GM12873 (cell line): Measurements from ENCODE around the gene KIF26A.

ENCODE experiments used
- CTCF ChIP-seq: IDR thresholded peaks from 2 replicates; pipeline ENCODE4 v1.5.1; 2012; ENCODE audit warnings: low read depth, mild to moderate bottlenecking, moderate library complexity, low read length, control low read depth; ENCODE audit not compliant: insufficient read depth; ENCODE audit errors: missing control alignments

Gene KIF26A

GRCh38 chr14:104116756-104117340 is 21.5 kb upstream of the KIF26A start:
- no peak for TF ChIP-seq CTCF

GRCh38 chr14:104117341-104118005 is 20.9 kb upstream of the KIF26A start:
- TF ChIP-seq CTCF, result no peak

DNA sequence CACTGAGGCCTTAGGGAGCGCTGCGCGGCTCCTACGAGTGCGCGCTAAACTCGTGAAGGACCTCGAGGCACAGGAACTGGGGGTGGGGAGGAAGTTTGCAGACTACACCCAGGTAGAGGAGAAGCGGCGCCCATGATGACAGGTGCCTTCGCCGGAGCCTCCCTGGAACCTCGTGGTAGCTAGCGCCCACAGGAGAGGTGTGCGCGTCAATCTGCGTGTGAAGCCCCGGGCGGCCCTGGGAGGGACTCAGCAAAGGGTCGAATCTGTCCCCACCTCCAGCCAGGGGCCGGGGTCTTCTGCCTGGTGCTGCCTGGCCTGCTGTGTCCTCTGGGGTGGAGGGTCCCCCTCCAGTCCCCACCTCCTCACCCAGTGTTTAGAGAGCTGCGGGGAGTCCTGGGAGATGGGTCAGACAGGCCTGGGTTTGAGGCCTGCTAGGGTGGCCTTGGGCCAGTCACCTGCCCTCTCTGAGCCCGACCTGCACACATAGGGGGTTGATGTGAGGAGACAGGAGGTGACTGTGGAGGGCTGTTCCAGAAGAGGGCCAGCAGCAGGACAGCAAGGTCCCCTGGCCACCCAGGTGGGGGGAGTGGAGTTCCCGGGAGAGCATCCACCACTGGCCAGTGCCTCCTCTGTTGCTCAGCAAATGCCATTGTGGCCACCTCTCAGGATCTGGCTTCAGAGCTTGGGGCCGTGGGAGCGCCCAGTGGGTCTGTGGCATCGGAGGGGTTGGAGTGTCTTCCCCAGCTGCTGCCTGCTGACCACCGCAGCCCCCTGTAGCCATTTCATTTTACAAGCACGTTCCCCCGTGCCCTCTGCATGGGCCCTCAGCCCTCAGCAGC is 20.2 kb upstream of the KIF26A start:
- TF ChIP-seq CTCF, result no peak

GRCh38 chr14:104119119-104119487 is 19.3 kb upstream of the KIF26A start:
- no peak for TF ChIP-seq CTCF

DNA sequence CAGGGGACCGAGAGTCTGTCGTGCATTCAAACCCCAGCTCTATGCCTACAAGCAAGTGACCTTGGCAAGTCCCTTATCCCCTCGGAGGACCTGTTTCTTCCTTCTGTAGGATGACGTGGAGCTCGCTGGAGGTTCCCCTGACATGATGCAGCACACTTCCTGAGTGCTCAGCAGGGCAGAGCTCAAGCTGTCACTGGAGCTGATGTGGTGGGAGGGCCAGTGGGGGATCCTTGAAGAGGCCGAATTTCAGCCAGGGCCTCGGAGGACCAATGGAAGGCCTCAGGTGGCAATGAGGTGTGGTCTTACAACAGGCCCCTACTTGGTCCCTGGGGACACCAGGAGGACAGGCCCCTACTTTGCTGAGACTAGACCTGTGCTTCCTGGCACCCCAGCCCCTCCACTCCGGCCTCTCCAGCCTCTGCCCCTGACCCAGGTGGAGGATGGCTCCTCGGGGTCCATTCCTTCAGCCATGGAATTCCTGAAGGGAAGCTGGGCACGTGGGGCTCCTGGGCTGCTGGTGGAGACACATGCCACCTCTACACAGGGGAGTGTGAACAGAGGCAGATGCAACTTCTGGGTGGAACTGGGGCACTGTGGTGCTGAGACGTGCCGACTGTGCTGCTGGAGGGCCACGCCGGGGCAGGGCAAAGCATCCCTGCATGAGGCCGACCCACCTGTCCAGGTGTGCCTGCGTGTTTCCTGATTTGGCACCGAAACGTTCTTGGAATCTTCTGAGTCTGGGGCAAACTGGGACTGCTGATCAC is 18.7 kb upstream of the KIF26A start:
- no peak for TF ChIP-seq CTCF

GRCh38 chr14:104120281-104120741 is 18.1 kb upstream of the KIF26A start:
- no peak for TF ChIP-seq CTCF
